Breast epithelium (tissue), 4 donors: ENCODE measurements around the gene BAG5. TPM values are rescaled to one million over a fixed set of nuclear protein-coding genes. Genes with fewer than 3 reads are reported as not detected.

Source experiments
- DNase-seq, 2 donors: peaks; one replicate each; pipeline ENCODE4 v3.0.0-alpha.2; 2019; ENCODE audit warnings: low spot score in 2 of 2
- H3K27ac ChIP-seq, 2 donors: fragments of 200-600 bp; sonication (generic) in 1 of 2; one replicate each; pipeline ENCODE4 v1.5.1; 2016 to 2019; ENCODE audit warnings: mild to moderate bottlenecking in 1 of 2
- H3K27me3 ChIP-seq, 2 donors: fragments of 200-600 bp; sonication (generic) in 1 of 2; one replicate each; pipeline versions ENCODE4 v1.5.1 to v1.6.0; 2017 to 2019; ENCODE audit warnings: control low read depth in 1 of 2, mild to moderate bottlenecking in 1 of 2
- H3K36me3 ChIP-seq: fragments of 200-600 bp; one replicate; pipeline ENCODE4 v1.5.1; 2019
- H3K4me1 ChIP-seq, 2 donors: fragments of 200-600 bp; sonication (generic); one replicate each; pipeline ENCODE4 v1.5.1; 2016 to 2019; ENCODE audit warnings: control low read depth in 1 of 2
- H3K4me3 ChIP-seq, 3 donors: fragments of 200-600 bp; sonication (generic); 1 replicate in 2 of 3; 2 replicates in 1 of 3; pipeline ENCODE4 v1.5.1; 2016 to 2019; ENCODE audit warnings: mild to moderate bottlenecking in 3 of 3, moderate library complexity in 2 of 3
- H3K9me3 ChIP-seq, 2 donors: fragments of 200-600 bp; sonication (generic) in 1 of 2; one replicate each; pipeline ENCODE4 v1.5.1; 2016 to 2019; ENCODE audit warnings: control low read depth in 1 of 2
- POLR2A ChIP-seq: fragments of 450-650 bp; IDR thresholded peaks from one replicate; pipeline ENCODE4 v1.6.1; 2016; ENCODE audit warnings: antibody characterized with exemption, mild to moderate bottlenecking, moderate library complexity
- POLR2AphosphoS5 ChIP-seq, 3 donors: sonication (generic); formaldehyde crosslinking; IDR thresholded peaks; one replicate each; pipeline ENCODE4 v1.6.1; 2017; ENCODE audit warnings: antibody characterized with exemption in 3 of 3
- intact Hi-C: fragments of 100-400 bp; cut with DNase I; formaldehyde crosslinking; loops from one replicate; pipeline ENCODE4 v1.15.1; 2023; ENCODE audit warnings: low total_unique reads
- total RNA-seq, 3 donors: library from RNA; depleted of rRNA; stranded (reverse); fragments of >200 nt; gene quantifications; one replicate each; pipeline ENCODE4 v1.1.0, GENCODE V29; 2016
- TF ChIP-seq, protein P1 (sequence below), 3 donors: fragments of 450-650 bp; IDR thresholded peaks; one replicate each; pipeline ENCODE4 v1.5.1; 2016 to 2017; ENCODE audit warnings: antibody characterized with exemption in 3 of 3, mild to moderate bottlenecking in 3 of 3, moderate library complexity in 3 of 3

Gene BAG5
- total RNA-seq, 3 donors from 2014 or later = 29.5 to 45.4 (median 38.5) TPM

DNA sequence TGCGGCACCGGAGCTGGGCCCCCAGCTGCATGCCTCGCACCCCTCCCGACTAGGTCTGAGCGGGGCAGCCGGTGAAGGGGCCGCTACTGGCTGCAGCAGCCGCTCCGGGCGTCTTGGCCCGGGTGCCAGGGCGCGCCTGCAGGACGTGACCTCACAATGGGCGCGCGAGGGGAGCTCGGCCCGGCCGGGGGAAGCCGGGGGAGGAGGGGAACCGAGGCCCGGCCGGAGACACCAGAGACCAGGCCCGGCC, 353 bp downstream of the BAG5 start:
- Histone ChIP-seq H3K9me3 (no peaks in the 10 kb centered on the region), H3K4me3 (peak overlapping the region; percentile 95 to 99 (median 97)), H3K27ac (peak overlapping the region; percentile 97 to 99), H3K4me1 (peaks cover 4 to 13% of the 10 kb centered on the region in 2 donors), H3K36me3 (no peaks in the 10 kb centered on the region), H3K27me3 (no peaks in the 10 kb centered on the region)
- DNase-seq = no peak
- intact Hi-C loops = no loop called here
- TF ChIP-seq POLR2AphosphoS5 (IDR thresholded peaks at IDR 0.05) (no peak), POLR2A (no peak)
- TF ChIP-seq, protein P1, sequence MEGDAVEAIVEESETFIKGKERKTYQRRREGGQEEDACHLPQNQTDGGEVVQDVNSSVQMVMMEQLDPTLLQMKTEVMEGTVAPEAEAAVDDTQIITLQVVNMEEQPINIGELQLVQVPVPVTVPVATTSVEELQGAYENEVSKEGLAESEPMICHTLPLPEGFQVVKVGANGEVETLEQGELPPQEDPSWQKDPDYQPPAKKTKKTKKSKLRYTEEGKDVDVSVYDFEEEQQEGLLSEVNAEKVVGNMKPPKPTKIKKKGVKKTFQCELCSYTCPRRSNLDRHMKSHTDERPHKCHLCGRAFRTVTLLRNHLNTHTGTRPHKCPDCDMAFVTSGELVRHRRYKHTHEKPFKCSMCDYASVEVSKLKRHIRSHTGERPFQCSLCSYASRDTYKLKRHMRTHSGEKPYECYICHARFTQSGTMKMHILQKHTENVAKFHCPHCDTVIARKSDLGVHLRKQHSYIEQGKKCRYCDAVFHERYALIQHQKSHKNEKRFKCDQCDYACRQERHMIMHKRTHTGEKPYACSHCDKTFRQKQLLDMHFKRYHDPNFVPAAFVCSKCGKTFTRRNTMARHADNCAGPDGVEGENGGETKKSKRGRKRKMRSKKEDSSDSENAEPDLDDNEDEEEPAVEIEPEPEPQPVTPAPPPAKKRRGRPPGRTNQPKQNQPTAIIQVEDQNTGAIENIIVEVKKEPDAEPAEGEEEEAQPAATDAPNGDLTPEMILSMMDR (IDR thresholded peaks at IDR 0.05) = no peak

DNA sequence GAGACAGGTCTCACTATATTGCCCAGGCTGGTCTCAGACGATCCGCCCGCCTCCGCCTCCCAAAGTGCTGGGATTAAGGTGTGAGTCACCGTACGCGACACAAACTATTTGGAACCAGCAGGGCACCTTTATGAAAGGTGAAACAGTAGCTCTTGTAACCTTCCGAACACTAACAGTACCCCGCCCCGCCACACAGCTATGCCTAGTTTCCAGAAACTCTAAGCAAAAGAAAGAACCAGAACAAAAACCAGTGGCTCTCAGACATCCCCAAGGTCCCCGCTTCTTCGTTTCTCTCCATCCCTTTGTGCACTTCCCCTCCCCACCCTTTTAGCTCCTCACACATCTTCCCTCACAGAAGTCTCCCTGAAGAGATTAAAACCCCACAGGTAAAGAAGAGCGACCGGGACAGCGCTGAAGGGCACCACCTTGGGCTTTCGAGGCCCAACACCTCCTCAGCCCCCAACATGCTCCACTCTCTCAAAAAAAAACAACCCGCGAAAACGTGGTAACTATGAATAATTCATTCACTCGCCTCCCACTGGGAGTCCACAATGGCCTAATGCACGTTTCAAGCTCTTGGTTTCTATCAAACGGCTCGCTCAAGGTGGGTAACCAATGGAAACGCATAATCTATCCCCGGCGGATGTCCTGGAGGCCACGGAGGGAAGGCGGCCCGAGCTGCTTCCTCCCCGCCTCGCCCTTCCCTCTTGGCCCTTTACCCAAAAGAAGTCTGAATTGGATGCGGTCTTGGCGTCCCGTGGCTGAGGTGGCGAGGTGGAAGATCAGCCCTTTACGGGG, 877 bp downstream of the BAG5 start:
- intact Hi-C loops = no loop called here
- Histone ChIP-seq H3K27ac (peak overlapping the region; percentile 97 to 99), H3K27me3 (no peaks in the 10 kb centered on the region), H3K4me1 (peaks cover 4 to 13% of the 10 kb centered on the region in 2 donors), H3K4me3 (peak overlapping the region; percentile 95 to 99 (median 97)), H3K9me3 (no peaks in the 10 kb centered on the region), H3K36me3 (no peaks in the 10 kb centered on the region)
- no peak for DNase-seq
- TF ChIP-seq POLR2AphosphoS5 (IDR thresholded peaks at IDR 0.05) = peak in 1 of 3 donors; percentile 13
- no peak for TF ChIP-seq POLR2A
- TF ChIP-seq, protein P1 (IDR thresholded peaks at IDR 0.05) = no peak

DNA sequence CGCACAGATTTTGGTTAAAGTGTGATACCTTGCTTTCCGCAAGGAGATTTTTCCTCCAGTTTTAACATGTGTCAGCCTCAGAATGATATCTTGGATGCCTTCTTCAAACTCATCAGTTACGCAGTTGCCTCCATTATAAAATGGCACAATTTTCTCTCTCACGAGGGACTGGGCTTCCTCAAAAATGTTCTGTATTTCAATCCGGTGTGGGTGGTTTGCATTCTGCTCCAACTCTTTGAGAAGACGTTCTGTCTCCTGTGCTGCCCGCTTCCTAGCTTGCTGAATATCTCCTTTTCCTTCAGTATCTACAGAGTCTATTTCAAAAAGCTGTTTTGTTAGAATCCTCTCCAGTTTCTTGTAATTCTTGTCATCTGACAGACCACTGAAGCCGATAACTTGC, 1.8 kb downstream of the BAG5 start:
- no peaks in the 10 kb centered on the region for H3K27me3 ChIP-seq
- intact Hi-C loops = no loop called here
- peak overlapping the region; percentile 0 to 97 for H3K27ac ChIP-seq
- peaks cover 4 to 13% of the 10 kb centered on the region in 2 donors for H3K4me1 ChIP-seq
- H3K36me3 ChIP-seq = no peaks in the 10 kb centered on the region
- H3K4me3 ChIP-seq = peak overlapping the region in 2 of 3 donors; percentile 97 to 99
- TF ChIP-seq POLR2A (no peak), POLR2AphosphoS5 (IDR thresholded peaks at IDR 0.05) (no peak)
- TF ChIP-seq, protein P1 (IDR thresholded peaks at IDR 0.05) = no peak
- DNase-seq = no peak
- no peaks in the 10 kb centered on the region for H3K9me3 ChIP-seq

DNA sequence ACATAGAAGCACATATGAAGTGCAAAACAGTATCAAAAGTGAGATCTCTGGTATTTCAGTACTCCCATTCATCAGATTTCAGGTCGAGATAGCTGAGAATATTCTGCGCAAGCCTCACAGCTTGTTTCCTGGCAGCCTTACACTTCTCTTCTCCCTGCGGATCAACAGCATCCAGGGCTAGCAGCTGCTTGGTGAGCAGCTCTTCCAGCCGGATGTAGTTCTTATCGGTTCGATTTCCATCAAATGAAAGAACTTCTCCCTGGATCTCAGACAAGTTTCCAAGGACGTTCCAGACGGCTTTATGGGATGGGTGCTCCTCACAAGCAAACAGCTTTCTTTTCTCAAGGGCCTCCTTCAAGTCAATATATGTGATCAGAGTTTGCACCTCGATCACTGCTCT, 2.7 kb downstream of the BAG5 start:
- DNase-seq = no peak
- H3K27me3 ChIP-seq = no peaks in the 10 kb centered on the region
- H3K4me3 ChIP-seq = no peak overlapping the region
- no peaks in the 10 kb centered on the region for H3K9me3 ChIP-seq
- TF ChIP-seq POLR2A (no peak), POLR2AphosphoS5 (IDR thresholded peaks at IDR 0.05) (no peak)
- TF ChIP-seq, protein P1 (IDR thresholded peaks at IDR 0.05) = no peak
- intact Hi-C loops = no loop called here
- peak overlapping the region in 1 of 2 donors; percentile 3 for H3K27ac ChIP-seq
- H3K36me3 ChIP-seq = no peaks in the 10 kb centered on the region
- peaks cover 4 to 13% of the 10 kb centered on the region in 2 donors for H3K4me1 ChIP-seq

DNA sequence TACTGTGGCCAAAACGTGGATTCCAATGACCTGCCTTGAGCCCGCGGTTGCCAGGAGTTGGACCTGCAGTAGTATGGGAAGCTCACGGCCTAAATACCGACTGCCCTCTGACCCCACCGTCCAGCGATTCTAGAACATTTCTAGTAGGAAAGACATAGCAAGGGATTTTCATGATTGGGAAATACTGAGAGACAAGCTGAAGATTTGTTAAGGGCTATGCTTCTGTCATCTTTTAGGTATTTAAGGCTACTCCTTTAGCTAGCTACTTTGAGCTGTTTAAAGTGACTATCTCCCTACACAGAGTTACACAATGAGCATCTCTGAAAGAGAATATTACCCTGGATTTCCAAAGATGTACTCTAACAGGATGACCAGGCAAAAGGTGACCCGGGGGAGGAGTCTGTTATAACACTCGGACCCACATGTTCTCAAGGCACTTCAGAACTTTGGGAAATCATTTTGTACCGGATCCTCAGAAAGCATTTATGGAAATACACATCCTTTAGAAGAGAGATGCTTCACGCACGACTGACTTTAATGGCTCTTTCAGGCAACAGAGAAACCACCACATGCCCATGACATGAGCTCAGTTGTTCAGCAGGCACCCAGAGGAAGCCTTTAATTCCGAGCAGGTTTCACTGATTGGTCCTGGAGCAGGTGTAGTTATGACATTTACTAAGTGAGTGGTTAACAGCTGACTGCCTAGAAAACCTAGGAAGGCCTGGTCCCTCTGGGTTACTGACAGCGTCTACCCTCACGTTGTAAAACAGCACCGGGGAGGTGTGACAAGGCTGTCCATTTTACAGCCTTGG, 4.2 kb downstream of the BAG5 start:
- no peaks in the 10 kb centered on the region for H3K36me3 ChIP-seq
- no peaks in the 10 kb centered on the region for H3K27me3 ChIP-seq
- H3K9me3 ChIP-seq = no peaks in the 10 kb centered on the region
- H3K4me1 ChIP-seq = peaks cover 4 to 13% of the 10 kb centered on the region in 2 donors
- intact Hi-C loops = no loop called here
- no peak for TF ChIP-seq POLR2AphosphoS5 (IDR thresholded peaks at IDR 0.05)
- no peak for TF ChIP-seq POLR2A
- TF ChIP-seq, protein P1 (IDR thresholded peaks at IDR 0.05) = no peak
- peak overlapping the region; percentile 57 to 78 for H3K27ac ChIP-seq
- no peak for DNase-seq
- H3K4me3 ChIP-seq = no peak overlapping the region
